Skin epidermis (tissue), 12 donors: ENCODE data around the gene SLC25A26.
A peak's percentile ranks its signal among the peaks of the same experiment; 100 is the strongest.
"Not testable (repeated sequence)": the region's sequence is repeated elsewhere in the genome, so short reads cannot be mapped to it uniquely, and the experiment has no call there.

ENCODE experiments used
- H3K27ac ChIP-seq, 21 experiments: fragments of 200-600 bp; sonication (generic) in 11 of 21; one replicate each; pipeline ENCODE4 v1.5.0; 2020; ENCODE audit warnings: mild to moderate bottlenecking in 3 of 21, inconsistent platforms in 2 of 21, moderate library complexity in 2 of 21
- H3K4me3 ChIP-seq, 7 experiments: fragments of 200-600 bp; sonication (generic) in 2 of 7; one replicate each; pipeline ENCODE4 v1.5.0; 2020; ENCODE audit warnings: inconsistent platforms in 2 of 7, mild to moderate bottlenecking in 2 of 7, moderate library complexity in 1 of 7

Gene SLC25A26

GRCh38 chr3:66415867-66416428 is 195.1 kb downstream of the SLC25A26 start:
- H3K27ac ChIP-seq, result no peak overlapping the region
- H3K4me3 ChIP-seq, result no peak overlapping the region

GRCh38 chr3:66416556-66417304 is 195.9 kb downstream of the SLC25A26 start:
- Histone ChIP-seq H3K4me3 (no peak overlapping the region), H3K27ac (peak overlapping the region in 2 of 21 experiments; percentile 7 to 12)

- Histone ChIP-seq H3K4me3 (no peak overlapping the region), H3K27ac (peak overlapping the region in 1 of 21 experiments; percentile 6)
Measured at GRCh38 chr3:66418475-66418931, 197.7 kb downstream of the SLC25A26 start.

- H3K27ac ChIP-seq, result peak overlapping the region in 3 of 21 experiments; percentile 6 to 34 (median 25)
Measured at GRCh38 chr3:66419036-66419435, 198.2 kb downstream of the SLC25A26 start.

GRCh38 chr3:66421144-66421543 is 200.3 kb downstream of the SLC25A26 start:
- not testable (repeated sequence) for H3K4me3 ChIP-seq, H3K27ac ChIP-seq

More at GRCh38 chr3:66419036-66419435, 198.2 kb downstream of the SLC25A26 start:
- no peak overlapping the region for H3K4me3 ChIP-seq

GRCh38 chr3:66421893-66422292 is 201.1 kb downstream of the SLC25A26 start:
- H3K4me3 ChIP-seq, H3K27ac ChIP-seq: not testable (repeated sequence)

- Histone ChIP-seq H3K4me3 (no peak overlapping the region), H3K27ac (peak overlapping the region in 1 of 21 experiments; percentile 13)
Measured at GRCh38 chr3:66423791-66424190, 203.0 kb downstream of the SLC25A26 start.

- H3K4me3 ChIP-seq, result no peak overlapping the region
- peak overlapping the region in 1 of 21 experiments; percentile 1 for H3K27ac ChIP-seq
Measured at GRCh38 chr3:66425032-66425431, 204.2 kb downstream of the SLC25A26 start.

GRCh38 chr3:66425576-66426114 is 204.8 kb downstream of the SLC25A26 start:
- Histone ChIP-seq H3K4me3 (no peak overlapping the region), H3K27ac (peak overlapping the region in 1 of 21 experiments; percentile 1)

GRCh38 chr3:66426135-66426534 is 205.3 kb downstream of the SLC25A26 start:
- Histone ChIP-seq H3K4me3 (no peak overlapping the region), H3K27ac (no peak overlapping the region)

GRCh38 chr3:66427352-66427751 is 206.6 kb downstream of the SLC25A26 start:
- no peak overlapping the region for H3K4me3 ChIP-seq

GRCh38 chr3:66427951-66428474 is 207.2 kb downstream of the SLC25A26 start:
- H3K4me3 ChIP-seq, result no peak overlapping the region
- H3K27ac ChIP-seq, result peak overlapping the region in 10 of 21 experiments; percentile 3 to 64 (median 20)

More at GRCh38 chr3:66427352-66427751, 206.6 kb downstream of the SLC25A26 start:
- H3K27ac ChIP-seq, result peak overlapping the region in 2 of 21 experiments; percentile 16 to 64
